Thymus (tissue), 11 donors: Measurements from ENCODE around the gene NR6A1. TPM values are rescaled to one million over a fixed set of nuclear protein-coding genes. Genes with fewer than 3 reads are reported as not detected.

Experiments used
- DNase-seq, 9 donors: peaks; one replicate each; pipeline ENCODE4 v3.0.0-alpha.2; 2013; ENCODE audit warnings: low spot score in 9 of 9, low read depth in 6 of 9, missing footprints in 1 of 9
- H3K27ac ChIP-seq, 2 donors: one replicate each; pipeline ENCODE4 v1.5.1; 2013; ENCODE audit warnings: control low read depth in 1 of 2, low read depth in 1 of 2, low read length in 1 of 2, mild to moderate bottlenecking in 1 of 2, moderate library complexity in 1 of 2
- H3K27me3 ChIP-seq, 2 donors: one replicate each; pipeline ENCODE4 v1.5.1; 2013; ENCODE audit warnings: low read length in 1 of 2; ENCODE audit not compliant: control insufficient read depth in 2 of 2, insufficient read depth in 1 of 2
- H3K36me3 ChIP-seq, 2 donors: one replicate each; pipeline ENCODE4 v1.5.1; 2013; ENCODE audit warnings: low read length in 1 of 2, mild to moderate bottlenecking in 1 of 2, moderate library complexity in 1 of 2; ENCODE audit not compliant: control insufficient read depth in 2 of 2, insufficient read depth in 2 of 2
- H3K4me1 ChIP-seq, 2 donors: one replicate each; pipeline ENCODE4 v1.5.1; 2013; ENCODE audit warnings: low read length in 2 of 2; ENCODE audit not compliant: control insufficient read depth in 2 of 2, insufficient read depth in 2 of 2
- H3K4me3 ChIP-seq, 2 donors: one replicate each; pipeline ENCODE4 v1.5.1; 2013; ENCODE audit warnings: low read length in 2 of 2, control low read depth in 1 of 2, mild to moderate bottlenecking in 1 of 2
- H3K9me3 ChIP-seq, 2 donors: one replicate each; pipeline ENCODE4 v1.5.1; 2013; ENCODE audit warnings: low read length in 1 of 2, mild to moderate bottlenecking in 1 of 2; ENCODE audit not compliant: control insufficient read depth in 2 of 2, insufficient read depth in 1 of 2
- WGBS: extraction: QIAGEN DNeasy Blood & Tissue Kit; methylation state at CpG from one replicate; pipeline ENCODE4 v1.1.7; 2013; 5-methylcytosine and 5-hydroxymethylcytosine counted together
- polyA plus RNA-seq: library from polyadenylated mRNA; stranded (reverse); fragments of 200-250 nt; gene quantifications from one replicate; pipeline ENCODE4 v1.2.3, GENCODE V29; 2013
- total RNA-seq: library from RNA; stranded (reverse); fragments of 120-200 nt; gene quantifications from one replicate; pipeline ENCODE4 v1.2.4, GENCODE V29; 2013
- donor health status: healthy.

The NR6A1 gene
- total and polyA plus RNA-seq, 2 donors, result 0.47 to 0.52 TPM

DNA sequence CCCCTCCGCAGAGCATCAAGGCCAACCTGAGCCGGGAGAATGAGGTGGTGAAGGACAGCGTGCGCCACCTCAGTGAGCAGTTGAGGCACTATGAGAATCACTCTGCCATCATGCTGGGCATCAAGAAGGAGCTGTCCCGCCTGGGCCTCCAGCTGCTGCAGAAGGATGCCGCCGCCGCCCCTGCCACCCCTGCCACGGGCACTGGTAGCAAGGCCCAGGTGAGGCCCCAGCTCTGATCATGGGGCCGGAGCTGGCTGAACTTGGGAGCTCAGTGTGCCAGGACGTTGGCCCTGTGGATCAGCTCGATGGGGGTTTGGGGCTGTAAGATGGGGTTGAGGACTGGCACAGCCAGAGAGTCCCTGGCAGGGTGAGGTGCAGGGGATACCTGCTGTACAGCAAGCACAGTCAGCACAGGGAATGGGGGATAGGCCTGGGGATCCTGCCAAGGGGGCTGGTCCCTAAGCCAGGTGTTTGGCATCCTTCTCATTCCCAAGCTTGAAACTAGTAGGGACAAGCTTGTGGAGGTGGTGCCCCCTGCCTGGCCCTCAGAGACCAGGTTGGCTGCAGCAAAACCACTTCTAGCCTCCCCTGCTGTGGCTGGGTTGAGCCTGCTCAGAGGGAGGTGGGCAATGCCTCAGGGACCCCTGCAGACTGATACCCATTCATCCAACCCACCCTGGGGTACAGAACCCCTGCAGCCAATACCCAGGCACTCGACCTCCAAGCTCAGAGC is 28.3 kb upstream of the NR6A1 start:
- Histone ChIP-seq H3K4me3 (no peak overlapping the region), H3K27me3 (peaks cover 0 to 2% of the 10 kb centered on the region in 2 donors), H3K4me1 (peaks cover 0 to 26% of the 10 kb centered on the region in 2 donors), H3K27ac (no peak overlapping the region), H3K9me3 (no peaks in the 10 kb centered on the region), H3K36me3 (no peaks in the 10 kb centered on the region)
- WGBS, result 95% methylated on average over 13 of the region's 13 CpGs
- no peak for DNase-seq

DNA sequence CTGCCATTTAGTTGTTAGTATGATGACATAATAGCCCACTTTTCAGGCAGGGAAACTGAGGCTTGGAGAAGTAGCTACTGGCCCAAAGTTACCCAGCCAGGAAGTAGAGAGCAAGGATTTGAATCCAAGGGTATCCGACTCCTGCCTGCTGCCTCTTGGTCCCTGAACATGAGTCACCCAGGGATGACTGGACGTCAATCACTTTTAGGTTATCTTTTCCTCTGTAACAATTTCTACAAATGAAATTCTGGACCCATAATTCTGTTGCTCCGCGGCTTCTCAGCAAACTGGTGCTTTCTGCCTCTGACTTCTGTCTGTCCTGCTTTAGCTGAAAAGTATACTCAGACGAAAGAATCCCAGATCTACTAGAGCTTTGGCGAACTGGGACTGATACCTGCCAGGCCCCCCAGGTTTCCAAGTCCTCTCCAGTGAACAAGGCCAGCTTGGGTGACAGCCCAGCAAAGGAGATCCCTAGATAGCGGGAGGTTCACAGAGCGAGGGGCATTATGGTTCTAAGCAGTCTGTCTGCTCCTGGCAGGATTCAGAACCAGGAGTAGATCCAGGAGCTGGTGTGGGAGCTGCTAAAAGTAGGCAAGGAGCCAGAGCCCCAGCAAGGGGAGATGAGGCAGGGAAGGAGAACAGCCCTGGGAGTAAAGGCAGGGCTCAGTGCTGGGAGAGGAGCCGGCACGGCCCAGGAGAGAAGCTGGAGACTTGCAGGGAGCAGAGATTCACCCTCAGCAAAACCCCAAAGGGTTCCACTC is 26.4 kb upstream of the NR6A1 start:
- H3K9me3 ChIP-seq, result no peaks in the 10 kb centered on the region
- no peak overlapping the region for H3K27ac ChIP-seq
- no peak overlapping the region for H3K4me3 ChIP-seq
- peaks cover 0 to 26% of the 10 kb centered on the region in 2 donors for H3K4me1 ChIP-seq
- 96% methylated on average over 10 of the region's 10 CpGs for WGBS
- peaks cover 0 to 4% of the 10 kb centered on the region in 2 donors for H3K27me3 ChIP-seq
- DNase-seq, result no peak
- no peaks in the 10 kb centered on the region for H3K36me3 ChIP-seq

DNA sequence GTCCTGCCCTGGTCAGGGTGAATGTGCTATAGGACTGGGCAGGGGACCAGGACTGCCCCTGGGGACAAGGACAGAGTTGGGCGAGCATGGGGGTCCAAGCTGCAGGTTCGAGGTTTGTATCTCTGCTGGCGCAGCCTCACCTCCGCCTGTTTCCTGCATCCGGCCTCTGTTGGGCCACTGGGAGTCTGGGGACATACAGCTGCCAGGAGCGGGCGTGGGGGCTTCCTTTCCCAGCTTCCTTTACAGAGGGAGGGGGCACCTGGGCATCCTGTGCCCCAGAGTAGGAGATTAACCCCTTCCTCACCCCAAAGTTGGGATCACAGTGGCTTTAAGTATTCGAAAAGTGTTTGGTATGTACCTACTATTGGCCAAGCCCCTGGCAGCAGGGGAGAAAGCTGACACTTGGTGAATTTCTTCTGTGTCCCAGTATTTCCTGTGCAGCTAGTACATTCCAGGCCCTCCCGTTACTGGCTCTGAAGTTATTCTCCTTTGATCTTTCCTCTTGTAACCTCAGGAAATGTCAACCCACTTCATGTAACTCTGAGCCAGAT is 24.8 kb upstream of the NR6A1 start:
- peaks cover 0 to 6% of the 10 kb centered on the region in 2 donors for H3K27me3 ChIP-seq
- WGBS, result 20% methylated on average over 9 of the region's 9 CpGs
- H3K9me3 ChIP-seq, result no peaks in the 10 kb centered on the region
- no peak for DNase-seq
- peaks cover 0 to 26% of the 10 kb centered on the region in 2 donors for H3K4me1 ChIP-seq
- H3K36me3 ChIP-seq, result no peaks in the 10 kb centered on the region
- no peak overlapping the region for H3K4me3 ChIP-seq
- no peak overlapping the region for H3K27ac ChIP-seq

DNA sequence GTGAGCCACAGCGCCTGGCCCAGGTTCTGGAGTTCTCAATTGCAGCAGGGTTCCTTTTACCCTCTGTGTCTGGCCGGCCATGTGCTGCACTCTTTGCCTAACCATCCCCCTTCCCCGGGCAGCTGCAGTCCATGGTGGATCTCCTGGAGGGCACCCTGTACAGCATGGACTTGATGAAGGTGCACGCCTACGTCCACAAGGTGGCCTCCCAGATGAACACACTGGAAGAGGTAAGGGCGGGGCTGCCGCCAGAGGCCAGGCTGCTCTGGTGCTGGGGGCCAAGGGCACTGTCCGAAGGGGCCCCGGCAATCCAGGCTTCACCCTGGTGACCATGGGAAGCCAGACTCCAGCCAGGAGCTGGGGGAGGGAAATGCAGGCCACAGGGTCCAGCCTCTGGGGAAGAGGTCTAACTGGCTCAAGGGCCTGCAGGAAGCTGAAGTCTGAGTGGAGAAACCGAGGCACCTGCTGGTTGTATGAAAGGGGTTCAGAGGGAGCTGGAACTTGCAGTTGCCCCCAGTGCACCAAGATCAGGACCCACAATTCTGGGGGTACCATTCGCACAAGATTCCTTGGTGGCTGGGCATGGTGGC is 23.9 kb upstream of the NR6A1 start:
- H3K9me3 ChIP-seq, result no peaks in the 10 kb centered on the region
- H3K4me3 ChIP-seq, result no peak overlapping the region
- H3K27me3 ChIP-seq, result peaks cover 0 to 6% of the 10 kb centered on the region in 2 donors
- peaks cover 0 to 20% of the 10 kb centered on the region in 2 donors for H3K4me1 ChIP-seq
- no peak overlapping the region for H3K27ac ChIP-seq
- no peak for DNase-seq
- 95% methylated on average over 11 of the region's 11 CpGs for WGBS
- no peaks in the 10 kb centered on the region for H3K36me3 ChIP-seq

DNA sequence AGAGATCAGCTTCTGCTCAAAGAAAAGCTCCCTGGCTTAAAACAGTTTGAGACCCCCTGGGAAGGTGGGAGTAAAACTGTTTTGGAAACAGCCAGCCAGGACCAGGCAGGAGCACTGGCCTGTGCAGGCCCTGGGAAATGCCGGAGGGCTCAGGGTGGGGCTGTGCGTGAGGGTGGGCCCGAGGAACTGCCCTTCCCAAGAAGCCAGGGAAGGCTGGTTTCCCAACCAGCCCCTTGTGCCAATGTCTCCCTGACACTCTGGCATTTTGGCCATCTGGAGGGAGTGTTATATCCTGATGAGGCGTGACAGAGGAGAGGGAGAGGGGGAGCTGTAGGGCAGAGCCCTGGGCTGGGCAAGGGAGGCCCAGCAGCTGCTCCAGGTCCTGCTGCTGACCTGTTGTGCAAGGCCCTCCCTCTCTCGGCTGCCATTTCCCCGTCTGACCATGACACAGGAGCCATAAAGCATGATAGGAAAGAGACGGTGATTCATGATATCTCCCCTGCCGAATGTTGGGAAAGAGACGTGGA is 22.0 kb upstream of the NR6A1 start:
- WGBS, result 95% methylated on average over 9 of the region's 9 CpGs
- Histone ChIP-seq H3K9me3 (no peaks in the 10 kb centered on the region), H3K4me1 (peaks cover 0 to 11% of the 10 kb centered on the region in 2 donors), H3K4me3 (no peak overlapping the region), H3K27me3 (peaks cover 0 to 6% of the 10 kb centered on the region in 2 donors), H3K36me3 (no peaks in the 10 kb centered on the region), H3K27ac (no peak overlapping the region)
- no peak for DNase-seq

DNA sequence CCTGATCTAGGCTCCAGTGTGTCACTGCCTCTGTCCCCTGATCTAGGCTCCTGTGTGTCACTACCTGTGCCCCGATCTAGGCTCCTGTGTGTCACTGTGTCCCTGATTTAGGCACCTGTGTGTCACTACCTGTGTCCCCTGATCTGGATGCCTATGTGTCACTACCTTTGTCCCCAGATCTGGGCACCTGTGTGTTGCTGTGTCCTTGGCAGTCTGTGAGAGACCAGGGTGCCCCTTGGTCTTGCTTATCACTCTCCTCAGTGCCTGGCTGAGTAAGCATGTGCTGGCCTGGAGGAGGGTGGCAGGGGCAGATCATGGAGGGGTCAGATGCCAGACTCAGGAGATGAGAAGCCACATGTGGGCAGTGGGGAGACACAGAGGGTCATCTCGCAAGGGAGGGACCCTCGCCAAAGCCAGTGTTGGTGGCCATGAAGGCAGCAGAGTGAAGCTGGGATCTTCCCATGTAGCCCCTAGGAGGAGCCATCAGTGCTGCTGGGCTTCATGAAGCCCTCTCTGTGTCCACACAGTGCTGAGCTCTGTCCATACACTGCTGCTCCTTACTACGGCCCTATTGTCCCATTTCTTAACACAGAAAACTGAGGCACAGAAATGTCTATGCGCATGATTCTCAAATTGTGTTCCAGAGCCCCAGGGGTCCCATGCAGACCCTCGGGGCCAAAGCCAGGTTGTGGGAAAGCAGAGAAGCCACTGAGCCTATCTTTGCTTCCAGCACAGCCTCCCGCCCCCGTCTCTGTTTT is 21.3 kb upstream of the NR6A1 start:
- WGBS, result 96% methylated on average over 8 of the region's 8 CpGs
- no peak overlapping the region for H3K27ac ChIP-seq
- DNase-seq, result no peak
- no peaks in the 10 kb centered on the region for H3K9me3 ChIP-seq
- no peaks in the 10 kb centered on the region for H3K36me3 ChIP-seq
- peaks cover 0 to 4% of the 10 kb centered on the region in 2 donors for H3K27me3 ChIP-seq
- H3K4me3 ChIP-seq, result no peak overlapping the region
- peaks cover 0 to 7% of the 10 kb centered on the region in 2 donors for H3K4me1 ChIP-seq

DNA sequence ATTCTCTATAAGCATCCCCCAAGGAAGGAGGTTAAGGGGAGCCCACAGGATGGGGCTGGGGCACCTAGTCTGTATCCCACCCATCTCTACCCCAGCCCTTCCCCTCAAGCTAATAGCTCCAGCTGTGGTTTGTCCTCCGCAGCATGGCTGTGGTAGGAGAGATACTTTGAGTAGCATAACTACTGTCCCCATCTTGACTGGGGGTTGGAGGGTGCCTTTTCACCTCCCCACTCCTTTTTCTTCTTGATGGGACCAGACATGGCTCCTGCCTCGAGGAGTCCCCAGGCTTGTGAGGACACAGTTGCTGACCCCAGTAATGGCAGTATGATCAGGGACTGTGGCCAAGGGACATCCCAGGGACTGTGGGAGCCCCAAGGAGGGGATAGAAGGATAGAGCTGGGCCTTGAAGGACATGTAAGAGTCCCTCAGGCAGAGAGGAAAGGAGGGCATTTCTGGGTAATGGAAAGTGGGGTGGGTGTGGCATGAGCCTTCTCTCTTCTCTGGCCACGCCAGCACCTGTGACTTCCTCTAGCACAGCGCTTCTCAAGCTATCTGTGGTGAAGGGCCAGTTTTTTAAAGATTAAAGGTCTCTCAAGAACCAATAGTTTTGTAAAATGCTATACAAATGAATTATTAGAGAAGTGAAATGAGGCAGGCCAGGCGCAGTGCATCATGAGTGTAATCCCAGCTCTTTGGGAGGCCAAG is 19.8 kb upstream of the NR6A1 start:
- DNase-seq, result no peak
- Histone ChIP-seq H3K4me3 (no peak overlapping the region), H3K4me1 (peaks cover 0 to 2% of the 10 kb centered on the region in 2 donors), H3K27ac (no peak overlapping the region), H3K36me3 (no peaks in the 10 kb centered on the region), H3K27me3 (peaks cover 0 to 10% of the 10 kb centered on the region in 2 donors), H3K9me3 (no peaks in the 10 kb centered on the region)
- 69% methylated on average over 5 of the region's 5 CpGs for WGBS

DNA sequence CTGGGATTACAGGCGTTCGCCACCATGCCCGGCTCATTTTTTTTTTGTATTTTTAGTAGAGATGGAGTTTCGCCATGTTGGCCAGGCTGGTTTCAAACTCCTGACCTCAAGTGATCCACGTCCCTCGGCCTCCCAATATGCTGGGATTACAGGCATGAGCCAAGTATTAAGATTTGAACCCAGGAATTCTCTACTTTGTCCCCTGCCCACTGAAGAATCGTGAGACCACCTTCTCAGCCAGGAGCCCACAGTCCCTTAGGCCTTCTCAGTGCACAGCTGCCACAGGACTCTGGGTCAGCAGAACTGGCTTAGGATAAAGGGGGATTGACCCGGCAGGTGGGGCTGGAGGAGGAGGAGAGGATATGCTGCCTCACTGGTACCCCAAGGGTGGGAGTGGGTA is 19.2 kb upstream of the NR6A1 start:
- peaks cover 0 to 10% of the 10 kb centered on the region in 2 donors for H3K27me3 ChIP-seq
- no peak overlapping the region for H3K27ac ChIP-seq
- no peaks in the 10 kb centered on the region for H3K9me3 ChIP-seq
- no peak for DNase-seq
- H3K4me3 ChIP-seq, result no peak overlapping the region
- WGBS, result 96% methylated on average over 8 of the region's 8 CpGs
- no peaks in the 10 kb centered on the region for H3K4me1 ChIP-seq
- no peaks in the 10 kb centered on the region for H3K36me3 ChIP-seq
